HepG2 (cell line): Measurements from ENCODE around the gene SCART1.

ENCODE experiments used
- ATF7 ChIP-seq, 2 experiments: fragments of 450-650 bp in 1 of 2; sonication (generic) in 1 of 2; formaldehyde crosslinking in 1 of 2; IDR thresholded peaks; 2 replicates each; pipeline versions ENCODE4 v1.4.0 to v1.6.1; 2016 to 2020; ENCODE audit warnings: antibody characterized with exemption in 1 of 2, mild to moderate bottlenecking in 1 of 2, missing genetic modification reagents in 1 of 2
- DNMT1 ChIP-seq: sonication (generic); formaldehyde crosslinking; IDR thresholded peaks from 2 replicates; pipeline ENCODE4 v1.5.1; 2020; ENCODE audit warnings: mild to moderate bottlenecking, missing genetic modification reagents
- SNAPC5 ChIP-seq: sonication (generic); formaldehyde crosslinking; IDR thresholded peaks from 2 replicates; pipeline ENCODE4 v1.8.1; 2023; ENCODE audit warnings: mild to moderate bottlenecking, missing genetic modification reagents, borderline replicate concordance
- THRA ChIP-seq: sonication (generic); formaldehyde crosslinking; IDR thresholded peaks from 2 replicates; pipeline ENCODE4 v1.4.0; 2020; ENCODE audit warnings: missing genetic modification reagents, borderline replicate concordance

- no peak for TF ChIP-seq SNAPC5
- TF ChIP-seq ATF7 (IDR thresholded peaks at IDR 0.05) = no peak
- TF ChIP-seq ATF7 (CRISPR knock-in tag; IDR thresholded peaks at IDR 0.05) = no peak
- TF ChIP-seq THRA = no peak
- no peak for TF ChIP-seq DNMT1 (CRISPR knock-in tag)
These were observed 19.5 kb downstream of the SCART1 start for GRCh38 chr10:133473270-133473669.
